Fibroblast of skin of scalp (primary cell): ENCODE measurements around the gene KRTAP10-7.
"Not testable (repeated sequence)": the region's sequence is repeated elsewhere in the genome, so short reads cannot be mapped to it uniquely, and the experiment has no call there.

Source experiments
- DNase-seq: peaks from one replicate; pipeline ENCODE4 v3.0.0-alpha.2; 2013

KRTAP10-7 gene

GRCh38 chr21:44612029-44612486 lies 11.7 kb downstream of the KRTAP10-7 start, which contains the start of gene KRTAP10-8:
TSS of gene KRTAP10-8 (plus strand) at chr21:44612079. CDS start at chr21:44612101, 22 bp downstream.
- DNase-seq, result no peak

- no peak for DNase-seq
Observed at GRCh38 chr21:44612669-44613229, 12.4 kb downstream of the KRTAP10-7 start.

- no peak for DNase-seq
Observed at GRCh38 chr21:44613386-44614155, 13.2 kb downstream of the KRTAP10-7 start.

- no peak for DNase-seq
Observed at GRCh38 chr21:44614161-44614631, 13.8 kb downstream of the KRTAP10-7 start.

GRCh38 chr21:44614961-44615391 lies 14.6 kb downstream of the KRTAP10-7 start:
- no peak for DNase-seq

- no peak for DNase-seq
Observed at GRCh38 chr21:44615466-44615865, 15.1 kb downstream of the KRTAP10-7 start.

- no peak for DNase-seq
Observed at GRCh38 chr21:44615911-44616590, 15.7 kb downstream of the KRTAP10-7 start.

GRCh38 chr21:44616591-44616926 lies 16.2 kb downstream of the KRTAP10-7 start:
- no peak for DNase-seq

GRCh38 chr21:44617071-44617501 lies 16.7 kb downstream of the KRTAP10-7 start:
- DNase-seq, result no peak

GRCh38 chr21:44618504-44618903 lies 18.1 kb downstream of the KRTAP10-7 start:
- DNase-seq, result no peak

- DNase-seq, result no peak
Observed at GRCh38 chr21:44618909-44619308, 18.5 kb downstream of the KRTAP10-7 start.

GRCh38 chr21:44619886-44620285 lies 19.5 kb downstream of the KRTAP10-7 start:
- DNase-seq, result no peak

- DNase-seq, result no peak
Observed at GRCh38 chr21:44623575-44623974, 23.2 kb downstream of the KRTAP10-7 start.

- no peak for DNase-seq
Observed at GRCh38 chr21:44625756-44626155, 25.4 kb downstream of the KRTAP10-7 start.

- no peak for DNase-seq
Observed at GRCh38 chr21:44626262-44626661, 25.9 kb downstream of the KRTAP10-7 start.

GRCh38 chr21:44626673-44627143 lies 26.3 kb downstream of the KRTAP10-7 start, which contains the start of gene KRTAP10-9:
TSS of gene KRTAP10-9 (plus strand) at chr21:44627093. CDS start at chr21:44627172, 79 bp downstream.
- no peak for DNase-seq

- not testable (repeated sequence) for DNase-seq
Observed at GRCh38 chr21:44627181-44627822, 26.9 kb downstream of the KRTAP10-7 start.

GRCh38 chr21:44627831-44628233 lies 27.4 kb downstream of the KRTAP10-7 start:
- DNase-seq, result not testable (repeated sequence)

GRCh38 chr21:44628707-44629391 lies 28.5 kb downstream of the KRTAP10-7 start:
- no peak for DNase-seq

- DNase-seq, result no peak
Observed at GRCh38 chr21:44630440-44630839, 30.0 kb downstream of the KRTAP10-7 start.

GRCh38 chr21:44632067-44632466 lies 31.7 kb downstream of the KRTAP10-7 start:
- DNase-seq, result no peak
